PC-9 (cell line): Measurements from ENCODE around the gene DOC2B. TPM values are rescaled to one million over a fixed set of nuclear protein-coding genes. Genes with fewer than 3 reads are reported as not detected.

ENCODE experiments used
- BruUV-seq: library from RNA; stranded (reverse); fragments of 400-500 nt; replicated peaks from 2 replicates; lab custom pipeline; 2021; lab: Mats Ljungman, UMichigan
- CTCF ChIA-PET: fragments of 300-600 bp; sonication (Branson Sonifier 250); formaldehyde crosslinking; loops from one replicate; lab custom pipeline; 2022; ENCODE audit warnings: antibody characterized with exemption; lab: Charles Lee
- POLR2A ChIA-PET: fragments of 300-600 bp; sonication (Branson Sonifier 250); formaldehyde crosslinking; loops from one replicate; lab custom pipeline; 2022; ENCODE audit warnings: antibody characterized with exemption; ENCODE audit not compliant: unreplicated experiment; lab: Charles Lee
- DNase-seq, 2 experiments: peaks; one replicate each; pipeline versions ENCODE4 v3.0.0 to v3.0.0-alpha.2; 2015 to 2022; ENCODE audit warnings: mixed read lengths in 1 of 2
- H2AFZ ChIP-seq: fragments of 200-600 bp; sonication (generic); 2 replicates; pipeline ENCODE4 v1.8.1; 2017; ENCODE audit warnings: antibody characterized with exemption
- H3F3A ChIP-seq: fragments of 200-600 bp; sonication (generic); 2 replicates; pipeline ENCODE4 v1.8.1; 2017; ENCODE audit warnings: antibody characterized with exemption, mild to moderate bottlenecking, low read depth; ENCODE audit not compliant: insufficient read depth
- H3K27ac ChIP-seq: fragments of 200-600 bp; sonication (generic); 2 replicates; pipeline ENCODE4 v1.6.1; 2016; ENCODE audit warnings: mixed run types
- H3K27me3 ChIP-seq: fragments of 200-600 bp; sonication (generic); 2 replicates; pipeline ENCODE4 v1.6.1; 2016; ENCODE audit warnings: low read depth, mixed run types; ENCODE audit not compliant: insufficient read depth
- H3K36me3 ChIP-seq: fragments of 200-600 bp; sonication (generic); 2 replicates; pipeline ENCODE4 v1.6.1; 2016; ENCODE audit warnings: low read depth, mixed run types
- H3K4me1 ChIP-seq: fragments of 200-600 bp; sonication (generic); replicated peaks from 2 replicates; pipeline ENCODE4 v1.6.1; 2016; ENCODE audit warnings: mixed run types; ENCODE audit not compliant: insufficient read depth
- H3K4me2 ChIP-seq: fragments of 200-600 bp; sonication (generic); 2 replicates; pipeline ENCODE4 v1.6.1; 2017; ENCODE audit warnings: mixed run types
- H3K4me3 ChIP-seq: fragments of 200-600 bp; sonication (generic); 2 replicates; pipeline ENCODE4 v1.6.1; 2016; ENCODE audit warnings: mixed run types
- H3K79me2 ChIP-seq: fragments of 200-600 bp; sonication (generic); 2 replicates; pipeline ENCODE4 v1.6.1; 2017; ENCODE audit warnings: low read depth, mixed run types
- H3K9me2 ChIP-seq: fragments of 200-600 bp; sonication (generic); 2 replicates; pipeline ENCODE4 v1.8.1; 2017; ENCODE audit warnings: mild to moderate bottlenecking; ENCODE audit not compliant: insufficient read depth
- H3K9me3 ChIP-seq: fragments of 200-600 bp; sonication (generic); 2 replicates; pipeline ENCODE4 v1.8.1; 2016; ENCODE audit warnings: low read depth; ENCODE audit not compliant: insufficient read depth
- H4K20me1 ChIP-seq: fragments of 200-600 bp; sonication (generic); 2 replicates; pipeline ENCODE4 v1.8.1; 2017; ENCODE audit not compliant: insufficient read depth
- EZH2 ChIP-seq: fragments of 200-600 bp; sonication (generic); IDR thresholded peaks from 2 replicates; pipeline ENCODE4 v1.8.0; 2017; ENCODE audit warnings: antibody characterized with exemption, low read depth
- intact Hi-C: fragments of 100-400 bp; cut with micrococcal nuclease; formaldehyde crosslinking; loops from one replicate; pipeline ENCODE4 v1.10.0; 2022; ENCODE audit not compliant: unreplicated experiment
- total RNA-seq: library from RNA; stranded (reverse); gene quantifications from 2 replicates; pipeline ENCODE4 v1.2.3, GENCODE V29; 2021
- TF ChIP-seq, protein P1 (sequence below): fragments of 200-600 bp; sonication (generic); conservative IDR thresholded peaks from 2 replicates; pipeline ENCODE4 v1.6.1; 2017; ENCODE audit warnings: mixed run types, antibody characterized with exemption, mild to moderate bottlenecking, moderate library complexity

Gene DOC2B
- total RNA-seq, 1 experiment from 2014 or later, result not detected

DNA sequence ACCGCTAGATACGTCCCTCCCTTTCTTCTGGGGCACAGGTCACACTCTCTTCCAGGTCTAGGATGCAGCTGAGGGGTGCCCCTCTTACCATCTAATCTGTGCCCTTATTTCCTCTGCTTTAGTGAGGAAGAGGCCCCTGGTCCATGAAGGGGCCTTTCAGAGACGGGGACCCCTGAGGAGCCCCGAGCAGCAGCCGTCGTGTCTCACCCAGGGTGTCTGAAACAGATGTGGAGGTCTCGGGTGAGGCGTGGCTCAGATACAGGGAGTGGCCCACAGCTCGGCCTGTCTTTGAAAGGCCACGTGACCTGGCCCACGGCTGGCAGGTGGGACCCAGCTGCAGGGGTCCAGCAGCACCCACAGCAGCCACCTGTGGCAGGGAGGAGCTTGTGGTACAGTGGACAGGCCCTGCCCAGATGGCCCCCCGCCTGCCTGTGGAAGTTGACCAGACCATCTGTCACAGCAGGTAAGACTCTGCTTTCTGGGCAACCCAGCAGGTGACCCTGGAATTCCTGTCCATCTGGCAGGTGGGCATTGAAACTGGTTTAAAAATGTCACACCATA is 28.5 kb downstream of the DOC2B start:
- no TSS peak for BruUV-seq
- Histone ChIP-seq H3K4me2 (no peak overlapping the region), H4K20me1 (no peaks in the 10 kb centered on the region), H2AFZ (no peak overlapping the region), H3K36me3 (no peaks in the 10 kb centered on the region), H3K27me3 (peaks cover 14% of the 10 kb centered on the region; the same call in 1 of the 2 replicates), H3K79me2 (no peaks in the 10 kb centered on the region), H3K9me3 (no peaks in the 10 kb centered on the region), H3F3A (no peaks in the 10 kb centered on the region), H3K27ac (no peak overlapping the region), H3K9me2 (no peaks in the 10 kb centered on the region), H3K4me3 (no peak overlapping the region), H3K4me1 (no peaks in the 10 kb centered on the region)
- CTCF ChIA-PET, result interaction anchor here (0.6 to 0.7 kb wide), 2 partner anchors 521 to 970 kb away, joined by 3 to 4 read pairs; no protein-coding TSS in a partner anchor
- POLR2A ChIA-PET, result interaction anchor here (0.8 kb wide), 1 partner anchor 10 kb away, joined by 5 read pairs; no protein-coding TSS in a partner anchor
- intact Hi-C loops, result no loop called here
- DNase-seq, result no peak
- TF ChIP-seq, protein P1, sequence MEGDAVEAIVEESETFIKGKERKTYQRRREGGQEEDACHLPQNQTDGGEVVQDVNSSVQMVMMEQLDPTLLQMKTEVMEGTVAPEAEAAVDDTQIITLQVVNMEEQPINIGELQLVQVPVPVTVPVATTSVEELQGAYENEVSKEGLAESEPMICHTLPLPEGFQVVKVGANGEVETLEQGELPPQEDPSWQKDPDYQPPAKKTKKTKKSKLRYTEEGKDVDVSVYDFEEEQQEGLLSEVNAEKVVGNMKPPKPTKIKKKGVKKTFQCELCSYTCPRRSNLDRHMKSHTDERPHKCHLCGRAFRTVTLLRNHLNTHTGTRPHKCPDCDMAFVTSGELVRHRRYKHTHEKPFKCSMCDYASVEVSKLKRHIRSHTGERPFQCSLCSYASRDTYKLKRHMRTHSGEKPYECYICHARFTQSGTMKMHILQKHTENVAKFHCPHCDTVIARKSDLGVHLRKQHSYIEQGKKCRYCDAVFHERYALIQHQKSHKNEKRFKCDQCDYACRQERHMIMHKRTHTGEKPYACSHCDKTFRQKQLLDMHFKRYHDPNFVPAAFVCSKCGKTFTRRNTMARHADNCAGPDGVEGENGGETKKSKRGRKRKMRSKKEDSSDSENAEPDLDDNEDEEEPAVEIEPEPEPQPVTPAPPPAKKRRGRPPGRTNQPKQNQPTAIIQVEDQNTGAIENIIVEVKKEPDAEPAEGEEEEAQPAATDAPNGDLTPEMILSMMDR, result no peak
- no peak for TF ChIP-seq EZH2

DNA sequence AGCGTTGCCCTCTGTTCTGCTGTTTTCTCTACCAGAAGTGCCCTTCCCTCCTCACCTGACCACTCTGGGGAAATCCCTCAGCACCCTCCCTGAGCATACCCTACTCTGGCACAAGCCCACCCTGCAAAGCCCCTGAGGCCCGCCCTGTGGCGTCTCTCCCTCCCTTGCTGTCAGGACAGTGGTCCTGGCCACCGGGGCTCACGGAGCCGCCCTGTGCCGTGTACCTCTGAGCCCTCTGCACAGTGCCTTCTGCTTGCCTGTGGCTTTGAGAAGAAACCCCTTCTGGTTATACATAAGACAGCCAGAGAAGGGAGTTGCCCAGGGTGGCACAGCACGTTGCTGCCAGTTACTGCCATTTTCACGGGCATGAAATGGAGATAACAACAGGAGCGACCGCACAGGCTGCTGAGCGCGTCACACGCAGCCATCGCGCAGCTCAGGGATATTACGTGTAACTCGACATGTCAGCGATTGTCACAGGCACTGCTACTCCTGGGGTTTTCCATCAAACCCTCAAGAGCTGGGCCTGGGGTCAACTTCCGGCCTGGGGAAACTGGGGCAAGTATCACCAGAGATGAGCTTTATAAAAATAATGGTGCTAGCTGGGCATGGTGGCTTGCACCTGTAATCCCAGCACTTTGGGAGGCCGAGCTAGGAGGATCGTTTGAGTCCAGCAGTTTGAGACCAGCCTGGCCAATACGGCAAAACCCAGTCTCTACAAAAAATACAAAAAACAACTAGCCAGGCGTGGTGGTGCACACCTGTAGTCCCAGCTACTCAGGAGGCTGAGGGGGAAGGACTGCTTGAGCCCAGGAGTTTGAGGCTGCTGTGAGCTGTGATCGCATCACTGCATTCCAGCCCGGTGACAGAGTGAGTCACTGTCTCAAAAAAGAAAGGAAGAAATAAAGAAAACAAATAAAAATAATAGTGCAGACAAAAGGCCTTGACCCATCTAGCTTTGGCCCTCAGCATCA is 29.3 kb downstream of the DOC2B start:
- TF ChIP-seq EZH2, result no peak
- TF ChIP-seq, protein P1, result no peak
- no TSS peak for BruUV-seq
- Histone ChIP-seq H3K79me2 (no peaks in the 10 kb centered on the region), H3K4me3 (no peak overlapping the region), H3K4me1 (no peaks in the 10 kb centered on the region), H3K27me3 (peaks cover 14% of the 10 kb centered on the region; the same call in 1 of the 2 replicates), H2AFZ (no peak overlapping the region), H3K4me2 (no peak overlapping the region), H3K9me3 (no peaks in the 10 kb centered on the region), H3F3A (no peaks in the 10 kb centered on the region), H3K9me2 (no peaks in the 10 kb centered on the region), H3K36me3 (no peaks in the 10 kb centered on the region), H4K20me1 (no peaks in the 10 kb centered on the region), H3K27ac (no peak overlapping the region)
- DNase-seq, result no peak
- ChIA-PET CTCF (no interaction called here), POLR2A (interaction anchor here (0.8 kb wide), 1 partner anchor 11 kb away, joined by 5 read pairs; no protein-coding TSS in a partner anchor)
- intact Hi-C loops, result no loop called here

DNA sequence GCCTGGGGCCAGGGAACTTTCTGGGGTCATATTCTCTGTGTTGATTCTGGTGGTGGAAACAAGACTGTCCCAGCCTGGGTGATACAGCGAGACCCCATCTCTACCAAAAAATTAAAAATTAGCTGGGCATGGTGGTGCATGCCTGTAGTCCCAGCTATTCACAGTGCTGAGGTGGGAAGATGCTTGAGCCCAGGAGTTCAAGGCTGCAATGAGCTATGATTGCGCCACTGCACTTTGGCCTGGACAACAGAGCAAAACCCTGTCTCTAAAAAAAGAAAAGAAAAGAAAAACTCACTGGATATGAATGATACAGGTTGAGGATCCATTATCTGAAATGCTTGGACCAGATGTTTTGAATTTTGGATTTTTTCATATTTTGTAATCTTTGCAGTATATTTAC is 30.4 kb downstream of the DOC2B start:
- Histone ChIP-seq H3K9me2 (no peaks in the 10 kb centered on the region), H3K9me3 (no peaks in the 10 kb centered on the region), H3K27me3 (peaks cover 14% of the 10 kb centered on the region; the same call in 1 of the 2 replicates), H4K20me1 (no peaks in the 10 kb centered on the region), H2AFZ (no peak overlapping the region), H3K4me2 (no peak overlapping the region), H3K4me1 (no peaks in the 10 kb centered on the region), H3F3A (no peaks in the 10 kb centered on the region), H3K4me3 (no peak overlapping the region), H3K36me3 (no peaks in the 10 kb centered on the region), H3K27ac (no peak overlapping the region), H3K79me2 (no peaks in the 10 kb centered on the region)
- POLR2A ChIA-PET, result no interaction called here
- BruUV-seq, result no TSS peak
- intact Hi-C loops, result no loop called here
- no peak for DNase-seq
- CTCF ChIA-PET, result interaction anchor here (0.6 kb wide), 1 partner anchor 576 kb away, joined by 4 read pairs; no protein-coding TSS in a partner anchor
- TF ChIP-seq EZH2, result no peak
- TF ChIP-seq, protein P1, result no peak
